ENCODE measurements around the gene GDF2. TPM values are rescaled to one million over a fixed set of nuclear protein-coding genes. Genes with fewer than 3 reads are reported as not detected.

GDF2 gene
- total RNA-seq, 1 experiment from 2014 or later, result not detected

DNA sequence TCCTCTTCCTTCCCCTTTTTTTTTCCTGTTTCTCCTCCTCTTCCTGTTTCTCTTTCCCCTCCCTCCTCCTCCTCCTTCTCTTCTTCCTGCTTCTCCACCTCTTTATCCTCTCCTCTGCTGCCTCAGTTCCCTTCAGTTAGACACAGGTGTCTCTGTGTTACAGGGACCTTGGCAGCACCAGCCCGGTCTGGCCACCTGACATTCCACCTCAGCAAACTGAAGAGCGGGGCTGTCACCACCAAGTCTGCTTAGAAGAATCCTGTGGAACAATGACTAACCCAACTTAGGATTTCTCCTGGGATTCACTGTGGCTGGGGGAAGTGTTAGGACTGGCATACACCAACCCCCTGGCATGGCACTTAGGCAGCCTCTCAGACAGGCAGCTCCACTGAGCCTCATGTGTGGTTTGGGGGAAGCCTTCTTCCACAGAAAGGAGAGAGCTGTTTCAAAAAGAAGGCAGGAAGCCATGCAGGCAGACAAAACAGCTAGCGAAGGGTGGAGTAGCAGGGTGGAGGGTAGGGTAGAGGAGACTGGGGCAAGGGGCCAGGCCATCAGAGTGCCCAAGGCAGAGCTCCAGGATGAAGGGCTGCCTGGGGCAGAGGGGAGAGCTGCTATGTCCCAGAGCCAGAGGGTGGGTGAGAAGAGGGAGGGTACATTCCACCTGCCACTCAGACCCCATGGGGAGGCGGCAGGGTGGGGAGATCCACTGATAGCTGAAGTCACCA is 35.5 kb upstream of the GDF2 start:
- ChIA-PET CTCF (interaction anchor here (0.8 kb wide), 2 partner anchors 27 to 262 kb away, joined by 3 read pairs; no protein-coding TSS in a partner anchor), POLR2A (ENCODE audit: low non-redundant PET) (no interaction called here)

DNA sequence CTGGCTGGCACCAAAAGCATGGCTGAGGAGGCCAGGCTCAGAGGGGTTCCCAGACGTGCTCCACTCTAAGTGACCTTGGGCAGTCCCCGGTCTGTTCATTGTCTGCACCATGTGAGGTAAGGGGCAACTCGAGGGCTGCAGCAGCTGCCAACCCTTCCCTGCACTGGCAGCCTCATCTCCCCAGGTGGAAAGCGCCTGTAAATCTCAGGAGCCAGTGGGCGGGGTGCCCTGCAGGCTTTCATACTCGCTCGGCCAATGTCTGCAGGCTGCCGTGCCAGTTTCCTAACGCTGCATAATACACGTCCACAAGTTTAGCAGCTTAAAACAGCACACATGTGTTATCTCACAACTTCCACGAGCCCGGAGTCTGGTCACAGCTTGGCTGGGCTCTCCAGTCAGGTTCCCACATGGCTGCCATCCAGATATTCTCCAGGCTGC is 34.9 kb upstream of the GDF2 start:
- intact Hi-C loops (cut with micrococcal nuclease; ENCODE audit: unreplicated experiment), result no loop called here

More for the DNA sequence above, 35.5 kb upstream of the GDF2 start:
- no peak for DNase-seq (ENCODE audit: low spot score)
- Histone ChIP-seq H3K27me3 (replicated peaks; ENCODE audit: insufficient read depth, low read depth, low read length, poor library complexity) (no peaks in the 10 kb centered on the region), H3K36me3 (ENCODE audit: insufficient read depth, low read length, poor library complexity, severe bottlenecking) (no peaks in the 10 kb centered on the region), H3K4me3 (ENCODE audit: low read depth, low read length, poor library complexity, severe bottlenecking) (no peak overlapping the region), H3K27ac (ENCODE audit: low read depth, low read length, poor library complexity, severe bottlenecking) (no peak overlapping the region), H3K4me1 (ENCODE audit: insufficient read depth, low read length, poor library complexity, severe bottlenecking) (no peaks in the 10 kb centered on the region), H3K9me3 (ENCODE audit: low read depth, low read length, poor library complexity, severe bottlenecking) (no peaks in the 10 kb centered on the region)
- TF ChIP-seq, protein P1, sequence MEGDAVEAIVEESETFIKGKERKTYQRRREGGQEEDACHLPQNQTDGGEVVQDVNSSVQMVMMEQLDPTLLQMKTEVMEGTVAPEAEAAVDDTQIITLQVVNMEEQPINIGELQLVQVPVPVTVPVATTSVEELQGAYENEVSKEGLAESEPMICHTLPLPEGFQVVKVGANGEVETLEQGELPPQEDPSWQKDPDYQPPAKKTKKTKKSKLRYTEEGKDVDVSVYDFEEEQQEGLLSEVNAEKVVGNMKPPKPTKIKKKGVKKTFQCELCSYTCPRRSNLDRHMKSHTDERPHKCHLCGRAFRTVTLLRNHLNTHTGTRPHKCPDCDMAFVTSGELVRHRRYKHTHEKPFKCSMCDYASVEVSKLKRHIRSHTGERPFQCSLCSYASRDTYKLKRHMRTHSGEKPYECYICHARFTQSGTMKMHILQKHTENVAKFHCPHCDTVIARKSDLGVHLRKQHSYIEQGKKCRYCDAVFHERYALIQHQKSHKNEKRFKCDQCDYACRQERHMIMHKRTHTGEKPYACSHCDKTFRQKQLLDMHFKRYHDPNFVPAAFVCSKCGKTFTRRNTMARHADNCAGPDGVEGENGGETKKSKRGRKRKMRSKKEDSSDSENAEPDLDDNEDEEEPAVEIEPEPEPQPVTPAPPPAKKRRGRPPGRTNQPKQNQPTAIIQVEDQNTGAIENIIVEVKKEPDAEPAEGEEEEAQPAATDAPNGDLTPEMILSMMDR (conservative IDR thresholded peaks at IDR 0.05; ENCODE audit: low read depth, low read length), result no peak
- TF ChIP-seq EZH2 (IDR thresholded peaks at IDR 0.05; ENCODE audit: borderline replicate concordance, low read depth, low read length, poor library complexity, severe bottlenecking), result no peak
- intact Hi-C loops (cut with micrococcal nuclease; ENCODE audit: unreplicated experiment), result no loop called here
- no TSS peak for BruUV-seq (replicated peaks)

DNA sequence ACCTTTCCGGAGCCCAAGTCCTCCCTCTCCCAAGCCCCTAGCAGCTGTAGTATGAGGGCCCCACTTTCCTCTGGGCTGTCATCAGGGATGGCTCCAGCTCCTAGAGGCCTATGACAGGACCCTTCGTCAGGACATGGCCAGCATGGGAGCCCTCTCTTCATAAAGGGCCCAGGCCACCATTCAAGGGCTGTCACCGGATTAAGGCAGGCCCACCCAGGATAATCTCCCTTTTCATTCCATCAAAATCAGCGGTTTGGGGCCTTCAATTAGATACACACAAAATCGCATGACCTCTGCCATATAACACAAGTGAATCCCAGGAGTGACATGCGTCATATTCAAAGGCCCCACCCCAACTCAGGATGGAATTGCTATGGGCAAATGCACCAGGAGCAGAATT is 34.4 kb upstream of the GDF2 start:
- DNase-seq (ENCODE audit: low spot score), result no peak
- intact Hi-C loops (cut with micrococcal nuclease; ENCODE audit: unreplicated experiment), result no loop called here
- BruUV-seq (replicated peaks), result no TSS peak
- ChIA-PET CTCF (interaction anchor here (0.8 kb wide), 1 partner anchor 28 kb away, joined by 3 read pairs; no protein-coding TSS in a partner anchor), POLR2A (ENCODE audit: low non-redundant PET) (no interaction called here)
- H3K9me3 ChIP-seq (ENCODE audit: low read depth, low read length, poor library complexity, severe bottlenecking), result no peaks in the 10 kb centered on the region
- no peaks in the 10 kb centered on the region for H3K36me3 ChIP-seq (ENCODE audit: insufficient read depth, low read length, poor library complexity, severe bottlenecking)
- H3K27me3 ChIP-seq (replicated peaks; ENCODE audit: insufficient read depth, low read depth, low read length, poor library complexity), result no peaks in the 10 kb centered on the region
- TF ChIP-seq EZH2 (IDR thresholded peaks at IDR 0.05; ENCODE audit: borderline replicate concordance, low read depth, low read length, poor library complexity, severe bottlenecking), result no peak
- TF ChIP-seq, protein P1 (conservative IDR thresholded peaks at IDR 0.05; ENCODE audit: low read depth, low read length), result no peak
- H3K4me3 ChIP-seq (ENCODE audit: low read depth, low read length, poor library complexity, severe bottlenecking), result no peak overlapping the region
- H3K4me1 ChIP-seq (ENCODE audit: insufficient read depth, low read length, poor library complexity, severe bottlenecking), result no peaks in the 10 kb centered on the region
- H3K27ac ChIP-seq (ENCODE audit: low read depth, low read length, poor library complexity, severe bottlenecking), result no peak overlapping the region

More for the DNA sequence above, 34.9 kb upstream of the GDF2 start:
- Histone ChIP-seq H3K27me3 (replicated peaks; ENCODE audit: insufficient read depth, low read depth, low read length, poor library complexity) (no peaks in the 10 kb centered on the region), H3K27ac (ENCODE audit: low read depth, low read length, poor library complexity, severe bottlenecking) (no peak overlapping the region), H3K36me3 (ENCODE audit: insufficient read depth, low read length, poor library complexity, severe bottlenecking) (no peaks in the 10 kb centered on the region), H3K9me3 (ENCODE audit: low read depth, low read length, poor library complexity, severe bottlenecking) (no peaks in the 10 kb centered on the region), H3K4me3 (ENCODE audit: low read depth, low read length, poor library complexity, severe bottlenecking) (no peak overlapping the region), H3K4me1 (ENCODE audit: insufficient read depth, low read length, poor library complexity, severe bottlenecking) (no peaks in the 10 kb centered on the region)
- POLR2A ChIA-PET (ENCODE audit: low non-redundant PET), result no interaction called here
- no TSS peak for BruUV-seq (replicated peaks)
- TF ChIP-seq EZH2 (IDR thresholded peaks at IDR 0.05; ENCODE audit: borderline replicate concordance, low read depth, low read length, poor library complexity, severe bottlenecking), result no peak
- TF ChIP-seq, protein P1 (conservative IDR thresholded peaks at IDR 0.05; ENCODE audit: low read depth, low read length), result no peak
- CTCF ChIA-PET, result interaction anchor here (0.8 kb wide), 1 partner anchor 27 kb away, joined by 3 read pairs; no protein-coding TSS in a partner anchor
- no peak for DNase-seq (ENCODE audit: low spot score)
